HG03045 (cell line): Measurements from ENCODE around the gene TEP1.
"Not testable (repeated sequence)": the region's sequence is repeated elsewhere in the genome, so short reads cannot be mapped to it uniquely, and the experiment has no call there.

Experiments
- ATAC-seq: cut with Tn5 transposase; IDR thresholded peaks from one replicate; pipeline ENCODE4 v1.9.1; 2021; ENCODE audit warnings: mild to moderate bottlenecking, moderate library complexity; ENCODE audit not compliant: unreplicated experiment

TEP1 gene

GRCh38 chr14:20412876-20413743 is at the start of gene TEP1:
Gene TEP1 (minus strand): TSS chr14:20413501. CDS start chr14:20408439, 5,062 bp downstream.
- peak; percentile 85 for ATAC-seq

GRCh38 chr14:20461225-20462141 is 48.2 kb upstream of the TEP1 start, which contains the start of gene PIP4P1:
Gene PIP4P1 (minus strand): TSS chr14:20461434. CDS start chr14:20461325, 109 bp downstream.
- peak; percentile 93 for ATAC-seq

- peak; percentile 15 for ATAC-seq
Observed at GRCh38 chr14:20460458-20461224, 47.3 kb upstream of the TEP1 start.

- no peak for ATAC-seq
Observed at GRCh38 chr14:20458031-20458789, 44.9 kb upstream of the TEP1 start.

- no peak for ATAC-seq
Observed at GRCh38 chr14:20456971-20457370, 43.7 kb upstream of the TEP1 start.

- ATAC-seq = peak; percentile 48
Observed at GRCh38 chr14:20455355-20456300, 42.3 kb upstream of the TEP1 start.

DNA sequence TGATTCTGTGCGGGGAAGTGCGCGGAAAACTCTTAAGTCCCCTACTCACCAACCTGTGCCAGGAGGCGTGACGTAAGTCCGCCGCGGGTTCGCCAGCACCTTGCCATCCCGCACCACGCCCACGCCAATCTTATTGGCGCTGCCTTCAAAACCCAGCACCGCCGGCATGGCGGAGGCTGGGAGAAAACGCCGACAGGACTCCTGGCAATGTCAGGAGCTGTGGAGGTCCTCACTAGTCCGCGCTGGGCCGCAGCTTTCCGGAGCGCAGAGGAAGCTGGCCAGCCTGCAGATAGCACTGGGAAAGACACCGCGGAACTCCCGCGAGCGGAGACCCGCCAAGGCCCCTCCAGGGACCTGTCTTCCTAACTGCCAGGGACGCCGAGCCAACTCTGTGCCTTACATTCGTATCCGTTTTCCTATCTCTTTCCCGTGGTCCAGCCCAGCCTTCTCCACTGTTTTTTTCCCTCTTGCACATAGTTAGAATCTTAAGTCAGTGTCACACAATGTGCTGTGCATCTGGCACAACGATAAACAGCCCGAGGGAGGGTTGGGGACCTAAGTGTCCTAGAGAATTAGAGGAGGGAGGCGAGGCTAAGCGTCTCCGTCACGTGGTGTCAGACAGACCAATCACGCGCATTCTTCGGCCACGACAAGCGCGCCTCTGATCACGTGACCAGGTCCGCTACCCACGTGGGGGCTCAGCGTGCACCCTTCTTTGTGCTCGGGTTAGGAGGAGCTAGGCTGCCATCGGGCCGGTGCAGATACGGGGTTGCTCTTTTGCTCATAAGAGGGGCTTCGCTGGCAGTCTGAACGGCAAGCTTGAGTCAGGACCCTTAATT is 41.4 kb upstream of the TEP1 start, which contains the start of the genes APEX1 and OSGEP:
Gene APEX1, plus strand, starts transcription at position 711 of the 839 bp plus-strand sequence. CDS start 420 bp downstream, outside the sequence.
Gene OSGEP, minus strand, starts transcription at position 297 of the 839 bp plus-strand sequence. Its CDS starts 129 bp downstream, at position 168.
- peak; percentile 86 for ATAC-seq

- not testable (repeated sequence) for ATAC-seq
Observed at GRCh38 chr14:20452831-20453230, 39.5 kb upstream of the TEP1 start.

DNA sequence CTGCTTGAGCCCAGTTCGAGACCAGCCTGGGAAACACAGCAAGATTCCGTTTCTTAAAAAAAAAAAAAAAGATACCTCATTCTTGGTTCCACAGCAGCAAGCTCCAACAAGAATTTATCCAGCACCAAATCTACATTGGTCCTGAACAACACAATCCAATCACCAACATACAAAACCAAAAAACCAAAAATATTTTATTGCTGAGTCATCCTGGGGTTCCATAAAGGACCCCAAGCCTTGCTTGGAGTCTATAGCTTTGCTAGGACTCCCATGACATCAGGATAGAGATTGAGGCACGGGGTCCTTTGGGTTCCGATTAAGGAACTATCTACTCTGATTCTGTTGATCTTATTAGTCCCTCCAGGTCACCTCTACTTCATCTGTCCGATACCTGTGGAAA is 33.6 kb upstream of the TEP1 start:
- ATAC-seq = no peak

DNA sequence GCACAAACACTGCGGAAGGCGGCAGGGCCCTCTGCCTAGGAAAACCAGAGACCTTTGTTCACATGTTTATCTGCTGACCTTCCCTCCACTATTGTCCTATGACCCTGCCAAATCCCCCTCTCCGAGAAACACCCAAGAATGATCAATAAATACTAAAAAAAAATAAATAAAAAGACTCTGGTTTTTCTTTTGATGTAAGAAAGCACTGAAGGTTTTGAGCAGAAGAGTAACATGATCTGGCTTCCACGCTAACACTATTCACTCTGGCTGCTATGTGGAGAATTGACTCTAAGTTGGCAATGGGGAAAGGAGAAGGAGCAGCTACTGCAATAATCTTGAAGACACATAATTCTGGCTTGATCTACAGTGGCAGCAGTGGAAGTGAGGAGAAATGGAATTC is 30.3 kb upstream of the TEP1 start:
- not testable (repeated sequence) for ATAC-seq

- ATAC-seq = no peak
Observed at GRCh38 chr14:20441461-20441860, 28.2 kb upstream of the TEP1 start.

- ATAC-seq = no peak
Observed at GRCh38 chr14:20440882-20441281, 27.6 kb upstream of the TEP1 start.

GRCh38 chr14:20440465-20440864 is 27.2 kb upstream of the TEP1 start:
- ATAC-seq = no peak

GRCh38 chr14:20438664-20439063 is 25.4 kb upstream of the TEP1 start:
- ATAC-seq = no peak

DNA sequence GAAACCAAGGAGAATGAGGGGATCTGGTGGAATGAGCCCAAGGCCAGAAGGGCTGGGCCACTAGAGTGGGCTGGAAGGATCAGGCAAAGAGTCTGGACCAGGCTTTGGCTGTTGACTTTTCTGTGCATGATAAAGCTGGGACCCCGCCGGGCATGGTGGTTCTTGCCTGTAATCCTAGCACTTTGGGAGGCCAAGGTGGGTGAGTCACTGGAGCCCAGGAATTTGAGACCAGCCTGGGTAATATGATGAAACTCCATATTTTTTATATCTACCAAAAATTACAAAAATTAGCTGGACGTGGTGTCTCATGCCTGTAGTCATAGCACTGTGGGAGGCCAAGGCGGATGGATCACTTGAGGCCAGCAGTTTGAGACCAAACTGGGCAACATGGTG is 23.1 kb upstream of the TEP1 start:
- ATAC-seq = no peak

DNA sequence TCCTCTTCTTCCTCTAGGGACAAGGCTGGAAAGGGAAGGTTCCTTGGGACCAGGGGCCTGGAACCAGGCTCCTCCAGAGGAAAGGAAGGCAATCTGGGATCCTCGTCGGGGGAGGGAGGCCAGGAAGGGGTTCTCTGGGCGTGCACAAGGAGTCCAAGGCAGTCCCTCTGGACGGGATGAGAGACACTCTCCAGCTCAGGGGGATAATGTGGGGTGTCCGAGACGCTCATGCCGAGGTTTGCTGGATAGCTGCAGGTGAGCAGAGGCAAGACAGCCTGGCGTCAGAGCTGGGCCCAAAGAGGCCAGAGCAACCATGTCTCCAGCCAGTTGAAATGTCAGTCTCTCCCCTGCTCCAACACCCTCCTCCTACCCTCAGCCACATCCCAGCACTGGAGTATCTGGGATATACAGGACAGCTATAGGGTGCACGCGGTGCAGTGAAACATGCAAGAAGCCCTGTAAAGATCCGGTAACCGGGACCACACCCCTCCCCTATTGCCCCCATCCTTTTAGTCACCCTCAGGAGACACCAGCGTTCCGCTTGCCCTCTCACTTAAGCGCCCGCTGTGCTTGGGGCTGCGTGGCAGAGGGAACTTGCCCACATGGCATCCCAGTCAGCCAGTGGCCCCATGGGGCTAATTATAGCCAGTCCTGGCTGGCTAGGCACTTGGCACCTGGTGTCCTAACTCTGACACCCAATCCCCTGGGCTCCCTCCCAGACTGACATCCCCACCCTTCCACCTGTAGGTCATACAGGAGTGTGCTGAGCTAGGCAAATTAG is 22.5 kb upstream of the TEP1 start, which contains the start of gene KLHL33:
Gene KLHL33, minus strand, starts transcription at position 585 of the 781 bp plus-strand sequence. Its CDS starts 355 bp downstream, at position 230.
- ATAC-seq = no peak
